CD14-positive monocyte (primary cell): ENCODE data around the gene ARL15. TPM values are rescaled to one million over a fixed set of nuclear protein-coding genes. Genes with fewer than 3 reads are reported as not detected.

Source experiments
- DNase-seq, 3 donors: peaks; one replicate each; pipeline ENCODE4 v3.0.0-alpha.2; 2011 to 2022
- H2AFZ ChIP-seq: 2 replicates; pipeline ENCODE4 v1.6.0; 2012; ENCODE audit warnings: mild to moderate bottlenecking, low read depth, low read length, inconsistent platforms; ENCODE audit not compliant: insufficient read depth, poor library complexity, severe bottlenecking
- H3K27ac ChIP-seq, 2 donors: 1 replicate in 1 of 2; 2 replicates in 1 of 2; pipeline ENCODE4 v1.5.1; 2012 to 2013; ENCODE audit warnings: low read length in 2 of 2, control low read depth in 1 of 2, inconsistent platforms in 1 of 2, low read depth in 1 of 2, mild to moderate bottlenecking in 1 of 2
- H3K27me3 ChIP-seq, 2 donors: one replicate each; pipeline versions ENCODE4 v1.6.0 to v1.6.1; 2011 to 2013; ENCODE audit warnings: low read length in 2 of 2; ENCODE audit not compliant: control insufficient read depth in 2 of 2, insufficient read depth in 2 of 2
- H3K36me3 ChIP-seq, 2 donors: replicated peaks in 1 of 2; 1 replicate in 1 of 2; 2 replicates in 1 of 2; pipeline versions ENCODE4 v1.5.1 to v1.6.1; 2012 to 2013; ENCODE audit warnings: low read length in 2 of 2, control low read depth in 1 of 2, inconsistent platforms in 1 of 2, mild to moderate bottlenecking in 1 of 2; ENCODE audit not compliant: insufficient read depth in 2 of 2, control insufficient read depth in 1 of 2
- H3K4me1 ChIP-seq, 2 donors: 1 replicate in 1 of 2; 2 replicates in 1 of 2; pipeline versions ENCODE4 v1.5.1 to v1.6.1; 2012 to 2013; ENCODE audit warnings: low read length in 2 of 2, control low read depth in 1 of 2, inconsistent platforms in 1 of 2, mild to moderate bottlenecking in 1 of 2, moderate library complexity in 1 of 2; ENCODE audit not compliant: insufficient read depth in 2 of 2, control insufficient read depth in 1 of 2
- H3K4me2 ChIP-seq: replicated peaks from 2 replicates; pipeline ENCODE3; 2012; ENCODE audit warnings: low read length, moderate library complexity, mild to moderate bottlenecking; ENCODE audit not compliant: poor library complexity, severe bottlenecking; ENCODE audit errors: extremely low read depth
- H3K4me3 ChIP-seq, 3 experiments: fragments of 200-600 bp in 1 of 3; sonication (generic) in 1 of 3; replicated peaks in 1 of 3; 1 replicate in 2 of 3; 2 replicates in 1 of 3; pipeline ENCODE4 v1.5.1; 2011 to 2013; ENCODE audit warnings: low read length in 3 of 3, mild to moderate bottlenecking in 3 of 3, control low read depth in 2 of 3, low read depth in 2 of 3, inconsistent platforms in 1 of 3, moderate library complexity in 1 of 3
- H3K79me2 ChIP-seq: 2 replicates; pipeline ENCODE4 v1.6.0; 2012; ENCODE audit warnings: mild to moderate bottlenecking, control low read depth, inconsistent platforms, low read length, moderate library complexity; ENCODE audit not compliant: insufficient read depth
- H3K9ac ChIP-seq: 2 replicates; pipeline ENCODE4 v1.6.0; 2017; ENCODE audit warnings: low read length, mild to moderate bottlenecking; ENCODE audit not compliant: insufficient read depth, poor library complexity, severe bottlenecking
- H3K9me3 ChIP-seq, 2 donors: replicated peaks in 1 of 2; 1 replicate in 1 of 2; 2 replicates in 1 of 2; pipeline versions ENCODE4 v1.5.1 to v1.6.1; 2012 to 2013; ENCODE audit warnings: low read length in 2 of 2, control low read depth in 1 of 2; ENCODE audit not compliant: control insufficient read depth in 1 of 2, insufficient read depth in 1 of 2
- H4K20me1 ChIP-seq: 2 replicates; pipeline ENCODE4 v1.6.0; 2012; ENCODE audit warnings: mild to moderate bottlenecking, low read length, control low read depth, moderate library complexity; ENCODE audit not compliant: insufficient read depth
- H3K27ac Mint-ChIP-seq, 7 donors: one replicate each; pipeline ENCODE4 v1.8.0; 2020; ENCODE audit warnings: mild to moderate bottlenecking in 7 of 7, mixed read lengths in 7 of 7, moderate library complexity in 6 of 7, inconsistent platforms in 2 of 7
- H3K27me3 Mint-ChIP-seq, 3 donors: one replicate each; pipeline ENCODE4 v1.8.0; 2021 to 2022; ENCODE audit warnings: low read depth in 3 of 3, mild to moderate bottlenecking in 3 of 3, mixed read lengths in 3 of 3, moderate library complexity in 3 of 3, inconsistent platforms in 1 of 3
- H3K36me3 Mint-ChIP-seq, 2 donors: one replicate each; pipeline ENCODE4 v1.8.0; 2020; ENCODE audit warnings: mixed read lengths in 2 of 2, inconsistent platforms in 1 of 2, mild to moderate bottlenecking in 1 of 2
- H3K4me1 Mint-ChIP-seq: one replicate; pipeline ENCODE4 v1.8.0; 2020; ENCODE audit warnings: mild to moderate bottlenecking, mixed read lengths
- H3K4me3 Mint-ChIP-seq, 2 donors: one replicate each; pipeline ENCODE4 v1.8.0; 2020; ENCODE audit warnings: mild to moderate bottlenecking in 2 of 2, mixed read lengths in 2 of 2, moderate library complexity in 1 of 2
- H3K9me3 Mint-ChIP-seq, 7 donors: one replicate each; pipeline ENCODE4 v1.8.0; 2020 to 2022; ENCODE audit warnings: mixed read lengths in 7 of 7, mild to moderate bottlenecking in 6 of 7, moderate library complexity in 6 of 7, inconsistent platforms in 2 of 7
- WGBS: methylation state at CpG from one replicate; pipeline ENCODE4 v1.1.5; 2013; ENCODE audit warnings: missing lambda C conversion rate; ENCODE audit not compliant: insufficient coverage; 5-methylcytosine and 5-hydroxymethylcytosine counted together
- intact Hi-C, 2 donors: fragments of 100-400 bp; cut with micrococcal nuclease; formaldehyde crosslinking; loops; one replicate each; pipeline versions ENCODE4 v1.15.0 to v1.15.1; 2023
- polyA plus RNA-seq, 3 donors: library from polyadenylated mRNA; depleted of rRNA in 1 of 3; unstranded in 2 of 3; stranded (reverse) in 1 of 3; fragments of 300-500 nt in 2 of 3; fragments of >200 nt in 1 of 3; fragmentation: Illumina TruSeq in 2 of 3; gene quantifications; 1 replicate in 2 of 3; 2 replicates in 1 of 3; pipeline ENCODE4 v1.2.3, GENCODE V29; 2012 to 2021
- TF ChIP-seq, protein P1 (sequence below): fragments of 200-600 bp; IDR thresholded peaks from one replicate; pipeline ENCODE4 v1.8.0; 2022; ENCODE audit warnings: antibody characterized with exemption, mild to moderate bottlenecking

ARL15 gene
- polyA plus RNA-seq, 3 donors: 10.5 to 27.6 (median 18.0) TPM

DNA sequence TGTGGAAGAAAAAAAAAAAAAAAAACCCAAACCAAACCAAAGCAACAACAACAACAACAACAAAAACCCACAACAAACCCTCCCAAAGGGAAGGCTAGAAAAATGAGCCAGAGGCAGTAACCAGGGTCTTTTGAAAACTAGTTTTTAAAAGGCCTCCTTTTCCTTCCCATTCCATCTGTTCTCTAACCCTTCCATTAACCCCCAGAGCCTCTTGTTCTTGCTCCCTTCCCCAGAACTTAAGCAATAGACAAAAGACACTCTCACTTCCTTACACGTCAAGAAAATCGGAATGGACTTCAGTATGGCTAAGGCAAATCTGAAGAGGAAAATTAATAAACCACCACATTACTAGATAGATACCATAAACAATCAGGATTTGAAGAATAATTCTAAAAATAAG lies 292.8 kb downstream of the ARL15 start:
- no peak overlapping the region for H3K27ac ChIP-seq
- H3K9me3 Mint-ChIP-seq: peaks cover 13 to 19% (median 17%) of the 10 kb centered on the region in 7 donors
- H3K36me3 ChIP-seq: no peaks in the 10 kb centered on the region
- peak in 1 of 3 donors; percentile 4 for DNase-seq
- H3K4me1 ChIP-seq: peaks cover 24 to 33% of the 10 kb centered on the region in 2 donors
- TF ChIP-seq, protein P1, sequence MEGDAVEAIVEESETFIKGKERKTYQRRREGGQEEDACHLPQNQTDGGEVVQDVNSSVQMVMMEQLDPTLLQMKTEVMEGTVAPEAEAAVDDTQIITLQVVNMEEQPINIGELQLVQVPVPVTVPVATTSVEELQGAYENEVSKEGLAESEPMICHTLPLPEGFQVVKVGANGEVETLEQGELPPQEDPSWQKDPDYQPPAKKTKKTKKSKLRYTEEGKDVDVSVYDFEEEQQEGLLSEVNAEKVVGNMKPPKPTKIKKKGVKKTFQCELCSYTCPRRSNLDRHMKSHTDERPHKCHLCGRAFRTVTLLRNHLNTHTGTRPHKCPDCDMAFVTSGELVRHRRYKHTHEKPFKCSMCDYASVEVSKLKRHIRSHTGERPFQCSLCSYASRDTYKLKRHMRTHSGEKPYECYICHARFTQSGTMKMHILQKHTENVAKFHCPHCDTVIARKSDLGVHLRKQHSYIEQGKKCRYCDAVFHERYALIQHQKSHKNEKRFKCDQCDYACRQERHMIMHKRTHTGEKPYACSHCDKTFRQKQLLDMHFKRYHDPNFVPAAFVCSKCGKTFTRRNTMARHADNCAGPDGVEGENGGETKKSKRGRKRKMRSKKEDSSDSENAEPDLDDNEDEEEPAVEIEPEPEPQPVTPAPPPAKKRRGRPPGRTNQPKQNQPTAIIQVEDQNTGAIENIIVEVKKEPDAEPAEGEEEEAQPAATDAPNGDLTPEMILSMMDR: no peak
- WGBS: no CpG with 5 or more reads among the region's 2 CpGs
- no peaks in the 10 kb centered on the region for H3K27me3 ChIP-seq
- H3K36me3 Mint-ChIP-seq: peaks cover 8 to 24% of the 10 kb centered on the region in 2 donors
- no peak overlapping the region for H3K9ac ChIP-seq
- intact Hi-C loops: no loop called here
- no peak overlapping the region for H3K4me3 ChIP-seq
- H3K9me3 ChIP-seq: peaks cover 12 to 13% of the 10 kb centered on the region in 2 donors
- H3K4me2 ChIP-seq: no peak overlapping the region
- H3K79me2 ChIP-seq: no peaks in the 10 kb centered on the region
- peak overlapping the region in 2 of 7 donors; percentile 39 to 83 for H3K27ac Mint-ChIP-seq
- peaks cover 7% of the 10 kb centered on the region for H4K20me1 ChIP-seq
- H3K4me3 Mint-ChIP-seq: no peak overlapping the region
- H3K4me1 Mint-ChIP-seq: peaks cover 43% of the 10 kb centered on the region
- H3K27me3 Mint-ChIP-seq: peaks cover 0 to 2% (median 2%) of the 10 kb centered on the region in 3 donors
- H2AFZ ChIP-seq: no peak overlapping the region

DNA sequence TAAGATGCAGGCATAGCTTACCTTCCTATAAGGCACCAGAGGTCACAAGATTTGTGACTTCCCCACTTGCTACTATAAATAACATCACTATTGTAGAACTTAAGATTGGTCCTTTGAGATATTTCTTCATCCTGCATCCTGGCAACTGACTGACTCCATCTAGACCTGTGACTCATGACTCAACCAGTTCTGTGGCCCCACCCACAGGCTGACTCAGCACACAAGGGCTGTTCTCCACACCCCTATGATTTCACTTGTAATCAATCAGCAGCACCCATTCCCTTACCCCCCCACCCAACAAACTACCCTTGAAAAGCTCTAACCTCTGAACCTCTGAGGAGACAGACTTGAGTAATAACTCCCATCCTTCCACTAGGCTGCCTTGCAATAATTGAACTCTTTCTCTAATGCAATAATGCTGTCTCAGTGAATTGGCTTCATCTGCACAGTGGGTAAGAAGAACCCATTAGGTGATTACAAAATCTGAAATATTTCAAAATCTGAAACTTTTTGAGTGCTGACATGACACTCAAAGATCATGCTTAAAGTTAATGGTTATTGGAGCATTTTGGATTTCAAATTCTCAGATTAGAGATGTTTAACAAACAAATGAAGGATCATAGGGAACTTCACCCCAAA lies 296.7 kb downstream of the ARL15 start:
- Histone ChIP-seq H3K79me2 (no peaks in the 10 kb centered on the region), H3K27me3 (no peaks in the 10 kb centered on the region), H3K9me3 (peaks cover 12 to 13% of the 10 kb centered on the region in 2 donors), H3K4me2 (no peak overlapping the region), H3K4me1 (peaks cover 10 to 16% of the 10 kb centered on the region in 2 donors), H3K36me3 (no peaks in the 10 kb centered on the region), H4K20me1 (no peaks in the 10 kb centered on the region), H3K27ac (peak overlapping the region in 1 of 2 donors; percentile 36), H3K4me3 (no peak overlapping the region), H3K9ac (no peak overlapping the region), H2AFZ (no peak overlapping the region)
- peak; percentile 62 to 86 (median 64) for DNase-seq
- Mint-ChIP-seq H3K9me3 (peaks cover 16 to 22% (median 17%) of the 10 kb centered on the region in 7 donors), H3K36me3 (peaks cover 5 to 23% of the 10 kb centered on the region in 2 donors), H3K27me3 (peaks cover 0 to 2% (median 0%) of the 10 kb centered on the region in 3 donors), H3K27ac (peak overlapping the region; percentile 24 to 83 (median 75)), H3K4me1 (peaks cover 25% of the 10 kb centered on the region), H3K4me3 (no peak overlapping the region)
- TF ChIP-seq, protein P1: no peak
- intact Hi-C loops: no loop called here
